OCI-LY3 (cell line): ENCODE data around the gene DNAJC6.

Experiments
- H2AFZ ChIP-seq: fragments of 200-600, 300-600 bp; shearing (Covaris generic); 2 replicates; pipeline ENCODE4 v1.6.0; 2014; ENCODE audit warnings: antibody characterized with exemption, low read depth, low read length
- H3K27ac ChIP-seq: fragments of 200-600, 300-600 bp; sonication (generic); 2 replicates; pipeline ENCODE4 v1.5.1; 2014; ENCODE audit warnings: mild to moderate bottlenecking, low read length, moderate library complexity, mixed read lengths
- H3K27me3 ChIP-seq: fragments of 200-600, 300-600 bp; sonication (generic); 2 replicates; pipeline ENCODE4 v1.6.1; 2014; ENCODE audit warnings: low read depth, low read length, mixed read lengths
- H3K36me3 ChIP-seq: fragments of 200-600, 300-600 bp; sonication (generic); replicated peaks from 2 replicates; pipeline ENCODE3; 2014; ENCODE audit warnings: low read depth, low read length, mixed read lengths
- H3K4me1 ChIP-seq: fragments of 300-600, 200-600 bp; sonication (generic); 2 replicates; pipeline ENCODE4 v1.6.1; 2014; ENCODE audit warnings: low read length, mixed read lengths
- H3K4me2 ChIP-seq: fragments of 200-600, 300-600 bp; sonication (generic); 2 replicates; pipeline ENCODE4 v1.6.1; 2014; ENCODE audit warnings: low read length, mixed read lengths
- H3K4me3 ChIP-seq: fragments of 300-600, 200-600 bp; sonication (generic); 2 replicates; pipeline ENCODE4 v1.5.1; 2014; ENCODE audit warnings: antibody characterized with exemption, mild to moderate bottlenecking, low read length, moderate library complexity
- H3K79me2 ChIP-seq: fragments of 300-600, 200-600 bp; shearing (Covaris generic); 2 replicates; pipeline ENCODE4 v1.6.1; 2014; ENCODE audit warnings: mild to moderate bottlenecking, low read length, mixed read lengths
- H3K9ac ChIP-seq: fragments of 300-600, 200-600 bp; shearing (Covaris generic); 2 replicates; pipeline ENCODE4 v1.6.0; 2014; ENCODE audit warnings: mild to moderate bottlenecking, low read length, moderate library complexity
- H3K9me3 ChIP-seq: fragments of 200-600, 300-600 bp; shearing (Covaris generic); 2 replicates; pipeline ENCODE4 v1.6.1; 2014; ENCODE audit warnings: low read length, mixed read lengths; ENCODE audit not compliant: insufficient read depth
- H4K20me1 ChIP-seq: fragments of 200-600, 300-600 bp; sonication (generic); 2 replicates; pipeline ENCODE4 v1.6.1; 2016; ENCODE audit warnings: low read length, mixed read lengths; ENCODE audit not compliant: insufficient read depth
- EZH2phosphoT487 ChIP-seq: fragments of 200-600 bp; shearing (Covaris generic); IDR thresholded peaks from 2 replicates; pipeline ENCODE4 v1.6.1; 2018; ENCODE audit warnings: antibody characterized with exemption, mixed run types, low read depth
- TF ChIP-seq, protein P1 (sequence below): fragments of 200-600, 300-600 bp; sonication (generic); IDR thresholded peaks from 2 replicates; pipeline ENCODE4 v1.5.1; 2014; ENCODE audit warnings: antibody characterized with exemption, low read length, low read depth

Gene DNAJC6

DNA sequence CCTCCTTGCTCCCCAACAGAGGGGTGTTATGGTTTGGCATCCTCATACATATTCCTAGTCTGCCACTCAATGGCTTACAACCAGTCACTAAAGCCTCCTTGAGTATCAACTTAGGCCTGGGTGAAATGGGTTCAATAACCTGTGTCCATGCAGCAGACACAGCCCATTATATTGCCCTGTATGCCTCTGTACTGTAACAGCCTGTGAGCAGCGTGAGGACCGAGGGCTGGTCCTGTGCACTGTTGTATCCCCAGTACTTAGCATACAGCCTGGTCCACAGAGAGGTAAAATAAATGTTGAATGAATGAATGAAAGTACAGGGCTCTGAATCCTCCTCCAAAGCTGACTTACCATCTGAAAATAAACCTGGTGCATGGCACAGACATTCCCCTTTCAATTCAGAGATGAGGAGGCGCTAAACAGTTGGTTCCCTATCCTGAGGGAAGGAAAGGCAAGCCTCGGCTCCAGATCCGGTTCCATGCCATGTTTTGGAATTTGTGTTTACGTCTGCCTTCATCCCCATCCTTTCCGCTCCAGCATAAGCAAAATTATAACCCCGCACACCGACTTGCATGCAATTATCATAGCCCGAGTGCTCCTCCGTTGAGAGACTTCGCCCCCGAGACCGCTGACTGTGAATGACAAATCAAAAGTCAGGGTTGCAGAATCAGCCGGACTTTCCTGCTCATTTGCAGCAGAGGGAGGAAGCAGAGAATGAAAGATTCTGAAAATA, 45.0 kb upstream of the DNAJC6 start:
- H3K9me3 ChIP-seq: no peaks in the 10 kb centered on the region
- H3K27me3 ChIP-seq: no peaks in the 10 kb centered on the region
- no peaks in the 10 kb centered on the region for H3K4me1 ChIP-seq
- H4K20me1 ChIP-seq: no peaks in the 10 kb centered on the region
- H3K4me3 ChIP-seq: no peak overlapping the region
- no peak overlapping the region for H3K4me2 ChIP-seq
- H3K79me2 ChIP-seq: no peaks in the 10 kb centered on the region
- H3K36me3 ChIP-seq: no peaks in the 10 kb centered on the region
- H3K9ac ChIP-seq: no peak overlapping the region
- no peak overlapping the region for H3K27ac ChIP-seq
- TF ChIP-seq EZH2phosphoT487: no peak
- TF ChIP-seq, protein P1, sequence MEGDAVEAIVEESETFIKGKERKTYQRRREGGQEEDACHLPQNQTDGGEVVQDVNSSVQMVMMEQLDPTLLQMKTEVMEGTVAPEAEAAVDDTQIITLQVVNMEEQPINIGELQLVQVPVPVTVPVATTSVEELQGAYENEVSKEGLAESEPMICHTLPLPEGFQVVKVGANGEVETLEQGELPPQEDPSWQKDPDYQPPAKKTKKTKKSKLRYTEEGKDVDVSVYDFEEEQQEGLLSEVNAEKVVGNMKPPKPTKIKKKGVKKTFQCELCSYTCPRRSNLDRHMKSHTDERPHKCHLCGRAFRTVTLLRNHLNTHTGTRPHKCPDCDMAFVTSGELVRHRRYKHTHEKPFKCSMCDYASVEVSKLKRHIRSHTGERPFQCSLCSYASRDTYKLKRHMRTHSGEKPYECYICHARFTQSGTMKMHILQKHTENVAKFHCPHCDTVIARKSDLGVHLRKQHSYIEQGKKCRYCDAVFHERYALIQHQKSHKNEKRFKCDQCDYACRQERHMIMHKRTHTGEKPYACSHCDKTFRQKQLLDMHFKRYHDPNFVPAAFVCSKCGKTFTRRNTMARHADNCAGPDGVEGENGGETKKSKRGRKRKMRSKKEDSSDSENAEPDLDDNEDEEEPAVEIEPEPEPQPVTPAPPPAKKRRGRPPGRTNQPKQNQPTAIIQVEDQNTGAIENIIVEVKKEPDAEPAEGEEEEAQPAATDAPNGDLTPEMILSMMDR: no peak
- H2AFZ ChIP-seq: no peak overlapping the region

DNA sequence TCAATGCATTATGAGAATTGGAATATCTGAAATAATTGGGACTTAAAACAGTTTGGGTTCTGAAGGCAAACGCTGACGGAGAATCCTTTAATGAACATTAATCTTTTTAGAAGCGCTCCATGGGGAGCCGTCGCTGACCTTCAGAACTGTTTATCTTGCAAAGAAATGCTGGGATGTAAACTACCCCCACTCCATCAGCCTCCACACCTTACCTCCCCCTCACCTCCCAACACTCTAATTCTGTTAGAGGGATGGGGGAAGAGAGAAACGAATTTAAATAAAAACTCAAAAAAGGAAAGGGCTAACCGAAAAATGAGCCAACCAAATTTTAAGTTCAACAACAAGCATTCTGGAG, 44.1 kb upstream of the DNAJC6 start:
- no peaks in the 10 kb centered on the region for H3K79me2 ChIP-seq
- no peak overlapping the region for H2AFZ ChIP-seq
- H3K9ac ChIP-seq: no peak overlapping the region
- TF ChIP-seq EZH2phosphoT487: no peak
- TF ChIP-seq, protein P1: no peak
- H3K27me3 ChIP-seq: no peaks in the 10 kb centered on the region
- no peak overlapping the region for H3K4me3 ChIP-seq
- H3K9me3 ChIP-seq: no peaks in the 10 kb centered on the region
- no peak overlapping the region for H3K4me2 ChIP-seq
- H3K4me1 ChIP-seq: no peaks in the 10 kb centered on the region
- no peaks in the 10 kb centered on the region for H3K36me3 ChIP-seq
- no peaks in the 10 kb centered on the region for H4K20me1 ChIP-seq
- no peak overlapping the region for H3K27ac ChIP-seq

DNA sequence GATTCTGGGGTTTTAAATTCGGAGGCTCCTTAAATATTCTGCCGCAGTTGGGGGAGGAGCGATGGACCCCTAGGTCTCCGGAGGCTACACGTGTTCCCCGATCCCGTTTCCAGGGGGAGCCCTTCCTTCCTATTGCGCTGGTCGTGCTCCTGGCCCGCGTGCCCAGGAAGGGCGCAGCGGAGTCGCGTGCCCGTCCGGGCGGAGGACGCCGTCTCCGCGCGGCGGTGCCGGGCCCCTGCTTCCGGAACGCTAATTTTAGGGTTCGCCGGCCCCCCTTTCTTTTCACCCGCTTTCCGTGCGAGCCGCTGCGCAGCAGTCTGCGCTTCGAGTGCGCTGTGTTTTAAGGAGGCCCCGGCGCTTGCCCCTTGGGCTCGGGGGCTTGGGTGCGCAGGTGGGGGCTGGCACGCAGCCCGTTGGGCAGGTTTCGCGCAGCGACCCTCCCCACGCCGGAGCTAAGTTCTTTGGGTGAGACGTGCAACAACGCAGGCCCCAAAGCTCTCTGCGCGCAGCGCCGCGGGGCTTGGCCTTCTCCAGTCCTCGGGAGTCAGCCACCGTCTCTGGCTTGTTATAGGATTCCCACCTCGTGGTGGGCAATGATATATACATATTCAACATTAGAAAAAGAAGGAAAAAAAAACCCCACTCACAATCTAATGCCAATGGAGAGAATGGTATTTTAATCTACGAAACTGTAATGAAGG, 43.5 kb upstream of the DNAJC6 start:
- Histone ChIP-seq H3K4me1 (no peaks in the 10 kb centered on the region), H3K4me3 (no peak overlapping the region), H3K27me3 (no peaks in the 10 kb centered on the region), H2AFZ (no peak overlapping the region), H3K27ac (no peak overlapping the region), H3K79me2 (no peaks in the 10 kb centered on the region), H4K20me1 (no peaks in the 10 kb centered on the region), H3K9me3 (no peaks in the 10 kb centered on the region), H3K9ac (no peak overlapping the region), H3K36me3 (no peaks in the 10 kb centered on the region), H3K4me2 (no peak overlapping the region)
- no peak for TF ChIP-seq EZH2phosphoT487
- TF ChIP-seq, protein P1: no peak

DNA sequence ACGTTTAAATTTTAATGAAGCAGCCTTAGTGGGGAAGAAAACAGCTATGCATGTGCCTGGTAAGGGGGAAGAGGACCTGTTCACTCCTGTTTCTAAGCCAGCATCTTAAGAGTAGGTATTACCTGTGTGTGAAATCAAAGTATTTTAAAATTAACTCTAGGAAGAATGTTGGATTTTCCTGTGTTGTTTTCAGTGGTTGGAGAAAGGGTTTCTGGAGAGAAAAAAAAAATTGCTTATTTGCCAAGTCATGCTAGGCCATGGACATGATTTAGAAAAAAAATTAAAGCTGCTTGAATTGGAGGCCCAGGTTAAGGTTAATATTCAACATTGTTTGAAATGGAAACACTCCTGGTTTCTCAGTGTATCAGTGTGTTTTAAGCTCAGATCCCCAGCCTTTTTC, 42.9 kb upstream of the DNAJC6 start:
- no peak overlapping the region for H3K4me2 ChIP-seq
- H2AFZ ChIP-seq: no peak overlapping the region
- H3K9me3 ChIP-seq: no peaks in the 10 kb centered on the region
- no peak overlapping the region for H3K4me3 ChIP-seq
- no peaks in the 10 kb centered on the region for H3K27me3 ChIP-seq
- H3K36me3 ChIP-seq: no peaks in the 10 kb centered on the region
- no peaks in the 10 kb centered on the region for H4K20me1 ChIP-seq
- no peak overlapping the region for H3K9ac ChIP-seq
- TF ChIP-seq EZH2phosphoT487: no peak
- TF ChIP-seq, protein P1: no peak
- no peak overlapping the region for H3K27ac ChIP-seq
- no peaks in the 10 kb centered on the region for H3K79me2 ChIP-seq
- no peaks in the 10 kb centered on the region for H3K4me1 ChIP-seq
